H4 (cell line): ENCODE data around the gene CTSA. TPM values are rescaled to one million over a fixed set of nuclear protein-coding genes. Genes with fewer than 3 reads are reported as not detected.

Experiments
- DNase-seq: peaks from one replicate; pipeline ENCODE4 v3.0.0-alpha.2; 2015; ENCODE audit warnings: low spot score
- total RNA-seq: library from RNA; depleted of rRNA; stranded (reverse); fragments of >200 nt; shearing (Covaris generic); gene quantifications from 2 replicates; pipeline ENCODE4 v1.2.3, GENCODE V29; 2014; rRNA removed

Gene CTSA
- 102 and 150 TPM in 2 replicates for total RNA-seq

GRCh38 chr20:45890985-45891983, at the start of gene CTSA, which contains the start of gene NEURL2:
Gene CTSA (plus strand): TSS chr20:45891335. CDS start chr20:45891569, 234 bp downstream.
Gene NEURL2 (minus strand): TSS chr20:45891208. CDS start chr20:45890991, 217 bp downstream.
- peak; percentile 78 for DNase-seq

GRCh38 chr20:45841407-45842129, 49.6 kb upstream of the CTSA start:
- no peak for DNase-seq

GRCh38 chr20:45842169-45842812, 48.8 kb upstream of the CTSA start:
- no peak for DNase-seq

GRCh38 chr20:45843506-45843905, 47.6 kb upstream of the CTSA start:
- no peak for DNase-seq

GRCh38 chr20:45845452-45845851, 45.7 kb upstream of the CTSA start:
- no peak for DNase-seq

- no peak for DNase-seq
Measured at GRCh38 chr20:45848421-45848820, 42.7 kb upstream of the CTSA start.

GRCh38 chr20:45848969-45849582, 42.1 kb upstream of the CTSA start:
- DNase-seq, result no peak

GRCh38 chr20:45850238-45850637, 40.9 kb upstream of the CTSA start:
- no peak for DNase-seq

GRCh38 chr20:45850926-45851325, 40.2 kb upstream of the CTSA start:
- DNase-seq, result no peak

- DNase-seq, result no peak
Measured at GRCh38 chr20:45851501-45851900, 39.6 kb upstream of the CTSA start.

GRCh38 chr20:45852326-45852725, 38.8 kb upstream of the CTSA start:
- no peak for DNase-seq

- DNase-seq, result no peak
Measured at GRCh38 chr20:45853484-45853883, 37.7 kb upstream of the CTSA start.

GRCh38 chr20:45857114-45857881, 33.8 kb upstream of the CTSA start, which contains the start of the genes ACOT8 and ZSWIM3:
Gene ACOT8 (minus strand): TSS chr20:45857392. CDS start chr20:45857315, 77 bp downstream.
Gene ZSWIM3 (plus strand): TSS chr20:45857614. CDS start chr20:45857826, 212 bp downstream.
- DNase-seq, result peak; percentile 99

GRCh38 chr20:45857882-45858216, 33.3 kb upstream of the CTSA start:
- no peak for DNase-seq

GRCh38 chr20:45859916-45860315, 31.2 kb upstream of the CTSA start:
- DNase-seq, result no peak

- no peak for DNase-seq
Measured at GRCh38 chr20:45860560-45861220, 30.4 kb upstream of the CTSA start.

- DNase-seq, result no peak
Measured at GRCh38 chr20:45861221-45862075, 29.7 kb upstream of the CTSA start.

GRCh38 chr20:45863543-45864470, 27.3 kb upstream of the CTSA start:
- DNase-seq, result no peak
